ENCODE data around the gene ZNF628. TPM values are rescaled to one million over a fixed set of nuclear protein-coding genes. Genes with fewer than 3 reads are reported as not detected.

ZNF628 gene
- total and polyA plus RNA-seq, 2 of the 8 experiments (the other 6 are each of a cell fraction or from before 2014, with no cell fraction given): 1.7 to 10.8 TPM

DNA sequence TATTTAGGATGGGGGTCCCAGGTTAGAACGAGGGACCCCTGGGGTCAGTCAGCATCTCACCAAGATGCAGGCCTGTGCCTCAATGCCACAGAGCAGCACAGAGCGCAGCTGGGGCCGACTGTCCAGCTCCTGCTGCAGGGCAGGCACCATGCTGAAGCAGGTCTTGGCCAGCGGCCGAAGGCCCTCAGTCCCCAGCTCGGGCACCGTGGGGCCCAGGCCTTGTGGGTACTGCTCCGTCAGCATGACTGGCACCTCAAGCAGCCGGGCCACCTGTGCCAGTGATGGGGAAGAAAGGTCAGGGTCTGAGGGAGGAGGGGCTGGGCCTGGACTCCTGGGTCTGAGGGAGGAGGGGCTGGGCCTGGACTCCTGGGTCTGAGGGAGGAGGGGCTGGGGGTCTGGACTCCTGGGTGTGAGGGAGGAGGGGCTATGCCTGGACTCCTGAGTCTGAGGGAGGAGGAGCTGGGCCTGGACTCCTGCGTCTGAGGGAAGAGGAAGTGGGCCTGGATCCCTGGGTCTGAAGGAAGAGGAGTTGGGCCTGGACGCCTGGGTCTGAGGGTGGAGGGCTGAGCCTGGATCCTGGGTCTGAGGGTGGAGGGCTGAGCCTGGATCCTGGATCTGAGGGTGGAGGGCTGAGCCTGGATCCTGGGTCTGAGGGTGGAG, 20.7 kb upstream of the ZNF628 start (continued):
- TF ChIP-seq CHD7 (IDR thresholded peaks at IDR 0.05; ENCODE audit: insufficient replicate concordance, low read length) (no peak), CEBPB (IDR thresholded peaks at IDR 0.05; ENCODE audit: low read depth, low read length) (no peak), TAF7 (optimal IDR thresholded peaks at IDR 0.05; ENCODE audit: borderline replicate concordance, low read depth, low read length) (no peak), TEAD4 (IDR thresholded peaks at IDR 0.05; ENCODE audit: low read depth, low read length) (no peak), RFX5 (IDR thresholded peaks at IDR 0.05; ENCODE audit: borderline replicate concordance, low read depth, low read length) (no peak), SIN3A (conservative IDR thresholded peaks at IDR 0.05 in 1 of 2, IDR thresholded peaks at IDR 0.05 in 1 of 2; ENCODE audit: low read depth in 1 of 2, low read length in 2 of 2) (no peak), MAFK (IDR thresholded peaks at IDR 0.05; ENCODE audit: low read depth, low read length) (no peak), SP2 (IDR thresholded peaks at IDR 0.05; ENCODE audit: low read length) (no peak), RXRA (IDR thresholded peaks at IDR 0.05; ENCODE audit: insufficient read depth, low read depth, low read length) (no peak), POLR2A (IDR thresholded peaks at IDR 0.05; ENCODE audit: control extremely low read depth in 1 of 2, low read depth in 2 of 2, low read length in 2 of 2) (no peak), HDAC2 (IDR thresholded peaks at IDR 0.05; ENCODE audit: borderline replicate concordance in 1 of 2, low read depth in 2 of 2, low read length in 2 of 2) (no peak)
